ENCODE data around the gene TNS3. TPM values are rescaled to one million over a fixed set of nuclear protein-coding genes. Genes with fewer than 3 reads are reported as not detected.
A peak's percentile ranks its signal among the peaks of the same experiment; 100 is the strongest.

The TNS3 gene
- total RNA-seq, 1 experiment from 2014 or later, result 143 TPM

DNA sequence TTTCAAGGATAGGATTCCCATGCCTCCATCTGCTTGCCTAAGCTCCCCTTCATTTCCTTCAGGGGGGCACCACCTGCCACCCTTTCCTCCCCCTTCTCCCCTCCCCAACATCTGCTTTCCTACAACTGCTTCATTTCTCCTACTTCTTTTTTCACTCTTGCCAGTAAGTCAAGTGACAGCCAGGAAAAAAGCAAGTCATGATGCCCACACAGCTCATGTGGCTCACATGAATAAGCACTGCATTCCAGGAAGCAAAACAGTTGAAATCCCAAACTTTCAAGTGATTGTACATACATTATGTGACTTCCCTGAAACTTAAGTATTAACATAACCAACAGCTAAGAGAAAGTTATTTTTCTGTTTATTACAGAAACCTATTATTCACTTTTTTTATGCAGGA lies 78.6 kb downstream of the TNS3 start:
- intact Hi-C loops (cut with micrococcal nuclease; ENCODE audit: unreplicated experiment), result no loop called here
- Histone ChIP-seq H3K9me2 (ENCODE audit: insufficient read depth) (no peaks in the 10 kb centered on the region), H3K4me1 (replicated peaks; ENCODE audit: insufficient read depth) (0 out of 2 replicates have a peak, but pooled peaks cover 8% of the 10 kb centered on the region), H3F3A (ENCODE audit: insufficient read depth, low read depth) (peaks cover 47% of the 10 kb centered on the region), H2AFZ (no peak overlapping the region), H3K4me2 (no peak overlapping the region), H3K27ac (peak overlapping the region; percentile 1; the same call in 1 of the 2 replicates), H3K79me2 (ENCODE audit: low read depth) (peaks cover 96% of the 10 kb centered on the region), H3K36me3 (ENCODE audit: low read depth) (peaks cover 53% of the 10 kb centered on the region), H3K4me3 (no peak overlapping the region), H3K9me3 (ENCODE audit: insufficient read depth, low read depth) (no peaks in the 10 kb centered on the region), H4K20me1 (ENCODE audit: insufficient read depth) (peaks cover 95% of the 10 kb centered on the region), H3K27me3 (ENCODE audit: insufficient read depth, low read depth) (no peaks in the 10 kb centered on the region)
- no TSS peak for BruUV-seq (replicated peaks)
- no peak for TF ChIP-seq EZH2 (IDR thresholded peaks at IDR 0.05; ENCODE audit: low read depth)
- TF ChIP-seq, protein P1, sequence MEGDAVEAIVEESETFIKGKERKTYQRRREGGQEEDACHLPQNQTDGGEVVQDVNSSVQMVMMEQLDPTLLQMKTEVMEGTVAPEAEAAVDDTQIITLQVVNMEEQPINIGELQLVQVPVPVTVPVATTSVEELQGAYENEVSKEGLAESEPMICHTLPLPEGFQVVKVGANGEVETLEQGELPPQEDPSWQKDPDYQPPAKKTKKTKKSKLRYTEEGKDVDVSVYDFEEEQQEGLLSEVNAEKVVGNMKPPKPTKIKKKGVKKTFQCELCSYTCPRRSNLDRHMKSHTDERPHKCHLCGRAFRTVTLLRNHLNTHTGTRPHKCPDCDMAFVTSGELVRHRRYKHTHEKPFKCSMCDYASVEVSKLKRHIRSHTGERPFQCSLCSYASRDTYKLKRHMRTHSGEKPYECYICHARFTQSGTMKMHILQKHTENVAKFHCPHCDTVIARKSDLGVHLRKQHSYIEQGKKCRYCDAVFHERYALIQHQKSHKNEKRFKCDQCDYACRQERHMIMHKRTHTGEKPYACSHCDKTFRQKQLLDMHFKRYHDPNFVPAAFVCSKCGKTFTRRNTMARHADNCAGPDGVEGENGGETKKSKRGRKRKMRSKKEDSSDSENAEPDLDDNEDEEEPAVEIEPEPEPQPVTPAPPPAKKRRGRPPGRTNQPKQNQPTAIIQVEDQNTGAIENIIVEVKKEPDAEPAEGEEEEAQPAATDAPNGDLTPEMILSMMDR (conservative IDR thresholded peaks at IDR 0.05), result no peak
- no peak for DNase-seq
- POLR2A ChIA-PET (ENCODE audit: unreplicated experiment), result no interaction called here
- CTCF ChIA-PET, result interaction anchor here (0.6 kb wide), 1 partner anchor 24 kb away, joined by 7 read pairs; no protein-coding TSS in a partner anchor

DNA sequence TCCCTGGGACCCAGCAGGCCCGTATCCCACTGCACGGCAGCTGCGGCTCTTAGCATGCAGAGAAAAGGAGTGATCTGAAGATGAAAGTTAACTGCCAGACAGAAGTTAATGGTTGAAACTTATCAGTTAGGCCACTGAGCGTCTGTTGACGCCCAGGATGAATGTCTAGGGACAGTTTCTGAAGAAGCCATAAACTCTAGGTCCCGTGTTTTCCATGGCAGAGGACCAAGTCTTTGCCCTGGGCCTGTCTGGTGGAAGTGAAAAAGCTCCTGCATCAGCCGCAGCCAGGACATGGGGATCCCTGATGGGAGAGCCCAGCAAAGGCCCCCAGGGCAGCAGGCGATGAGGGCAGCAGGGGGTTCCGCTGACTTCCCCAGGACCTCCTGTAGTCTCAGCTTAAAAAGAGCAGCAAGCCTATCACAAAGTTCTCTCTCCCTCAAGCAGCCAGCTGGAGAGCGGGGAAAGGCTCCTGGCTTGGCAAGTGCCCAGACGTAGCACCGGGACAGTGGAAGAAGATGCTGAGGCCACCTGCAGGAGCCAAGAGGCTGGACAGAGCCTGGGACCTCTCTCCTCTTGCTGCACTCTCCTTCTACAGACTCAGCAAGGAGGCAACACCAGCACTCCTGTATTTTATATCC lies 79.6 kb downstream of the TNS3 start:
- CTCF ChIA-PET, result interaction anchor here (0.5 to 1.0 kb wide), 2 partner anchors 22 to 38 kb away, joined by 3 to 4 read pairs; no protein-coding TSS in a partner anchor
- POLR2A ChIA-PET (ENCODE audit: unreplicated experiment), result no interaction called here
- Histone ChIP-seq H3K9me2 (ENCODE audit: insufficient read depth) (no peaks in the 10 kb centered on the region), H4K20me1 (ENCODE audit: insufficient read depth) (peaks cover 95% of the 10 kb centered on the region), H3K36me3 (ENCODE audit: low read depth) (peaks cover 51% of the 10 kb centered on the region), H3K4me2 (no peak overlapping the region), H3F3A (ENCODE audit: insufficient read depth, low read depth) (peaks cover 46% of the 10 kb centered on the region), H3K27ac (no peak overlapping the region), H3K4me3 (no peak overlapping the region), H3K4me1 (replicated peaks; ENCODE audit: insufficient read depth) (0 out of 2 replicates have a peak, but pooled peaks cover 8% of the 10 kb centered on the region), H3K27me3 (ENCODE audit: insufficient read depth, low read depth) (no peaks in the 10 kb centered on the region), H3K79me2 (ENCODE audit: low read depth) (peaks cover 96% of the 10 kb centered on the region), H2AFZ (no peak overlapping the region), H3K9me3 (ENCODE audit: insufficient read depth, low read depth) (no peaks in the 10 kb centered on the region)
- no peak for DNase-seq
- no TSS peak for BruUV-seq (replicated peaks)
- TF ChIP-seq EZH2 (IDR thresholded peaks at IDR 0.05; ENCODE audit: low read depth), result no peak
- TF ChIP-seq, protein P1 (conservative IDR thresholded peaks at IDR 0.05), result no peak
- intact Hi-C loops (cut with micrococcal nuclease; ENCODE audit: unreplicated experiment), result no loop called here

DNA sequence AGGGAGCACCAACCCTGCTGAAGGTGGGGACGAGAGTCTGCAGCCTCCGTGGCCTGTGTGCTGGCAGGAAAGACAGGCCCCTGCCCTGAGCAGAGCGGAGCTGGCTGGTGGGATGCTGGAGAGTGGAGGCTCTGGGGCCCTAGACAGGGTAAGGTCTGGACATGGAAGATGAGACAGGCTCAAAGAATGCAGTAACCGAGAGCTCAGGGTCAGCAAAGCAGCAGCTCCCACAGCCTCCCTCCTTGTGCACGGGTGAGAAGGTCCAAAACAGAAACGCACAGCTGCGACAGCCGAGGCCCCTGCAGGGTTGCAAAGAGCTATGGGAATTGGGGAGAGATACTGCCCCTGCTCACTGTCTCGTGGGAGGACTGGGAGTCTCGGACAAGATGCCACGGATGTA lies 80.5 kb downstream of the TNS3 start:
- BruUV-seq (replicated peaks), result no TSS peak
- ChIA-PET POLR2A (ENCODE audit: unreplicated experiment) (no interaction called here), CTCF (interaction anchor here (1.0 kb wide), 1 partner anchor 39 kb away, joined by 3 read pairs; no protein-coding TSS in a partner anchor)
- Histone ChIP-seq H3K9me3 (ENCODE audit: insufficient read depth, low read depth) (no peaks in the 10 kb centered on the region), H3K27ac (no peak overlapping the region), H3F3A (ENCODE audit: insufficient read depth, low read depth) (peaks cover 42% of the 10 kb centered on the region), H3K36me3 (ENCODE audit: low read depth) (peaks cover 41% of the 10 kb centered on the region), H3K4me3 (no peak overlapping the region), H4K20me1 (ENCODE audit: insufficient read depth) (peaks cover 96% of the 10 kb centered on the region), H3K79me2 (ENCODE audit: low read depth) (peaks cover 96% of the 10 kb centered on the region), H3K4me2 (no peak overlapping the region), H2AFZ (no peak overlapping the region), H3K27me3 (ENCODE audit: insufficient read depth, low read depth) (no peaks in the 10 kb centered on the region), H3K4me1 (replicated peaks; ENCODE audit: insufficient read depth) (0 out of 2 replicates have a peak, but pooled peaks cover 8% of the 10 kb centered on the region), H3K9me2 (ENCODE audit: insufficient read depth) (no peaks in the 10 kb centered on the region)
- intact Hi-C loops (cut with micrococcal nuclease; ENCODE audit: unreplicated experiment), result no loop called here
- TF ChIP-seq, protein P1 (conservative IDR thresholded peaks at IDR 0.05), result no peak
- DNase-seq, result no peak
